Head of caudate nucleus (tissue), 42 donors: Measurements from ENCODE around the gene SLAMF9.

ENCODE experiments used
- DNase-seq, 42 donors: peaks; one replicate each; pipeline versions ENCODE4 v3.0.0 to v3.0.0-alpha.2; 2020 to 2021; ENCODE audit warnings: mixed read lengths in 7 of 42
- intact Hi-C: fragments of 100-400 bp; cut with DNase I; formaldehyde crosslinking; loops from one replicate; pipeline ENCODE4 v1.15.0; 2022

The SLAMF9 gene

GRCh38 chr1:159927211-159927848 is 26.7 kb downstream of the SLAMF9 start:
- DNase-seq, result no peak
- intact Hi-C loops, result no loop called here

- no peak for DNase-seq
- intact Hi-C loops, result no loop called here
Measured at GRCh38 chr1:159925719-159926078, 28.3 kb downstream of the SLAMF9 start.

GRCh38 chr1:159924791-159925718 is 29.0 kb downstream of the SLAMF9 start, which contains the start of gene TAGLN2:
Gene TAGLN2, minus strand, starts transcription at chr1:159925507. Its CDS starts 4,998 bp downstream, at chr1:159920509.
- intact Hi-C loops, result no loop called here
- peak; percentile 53 to 90 (median 78) for DNase-seq

DNA sequence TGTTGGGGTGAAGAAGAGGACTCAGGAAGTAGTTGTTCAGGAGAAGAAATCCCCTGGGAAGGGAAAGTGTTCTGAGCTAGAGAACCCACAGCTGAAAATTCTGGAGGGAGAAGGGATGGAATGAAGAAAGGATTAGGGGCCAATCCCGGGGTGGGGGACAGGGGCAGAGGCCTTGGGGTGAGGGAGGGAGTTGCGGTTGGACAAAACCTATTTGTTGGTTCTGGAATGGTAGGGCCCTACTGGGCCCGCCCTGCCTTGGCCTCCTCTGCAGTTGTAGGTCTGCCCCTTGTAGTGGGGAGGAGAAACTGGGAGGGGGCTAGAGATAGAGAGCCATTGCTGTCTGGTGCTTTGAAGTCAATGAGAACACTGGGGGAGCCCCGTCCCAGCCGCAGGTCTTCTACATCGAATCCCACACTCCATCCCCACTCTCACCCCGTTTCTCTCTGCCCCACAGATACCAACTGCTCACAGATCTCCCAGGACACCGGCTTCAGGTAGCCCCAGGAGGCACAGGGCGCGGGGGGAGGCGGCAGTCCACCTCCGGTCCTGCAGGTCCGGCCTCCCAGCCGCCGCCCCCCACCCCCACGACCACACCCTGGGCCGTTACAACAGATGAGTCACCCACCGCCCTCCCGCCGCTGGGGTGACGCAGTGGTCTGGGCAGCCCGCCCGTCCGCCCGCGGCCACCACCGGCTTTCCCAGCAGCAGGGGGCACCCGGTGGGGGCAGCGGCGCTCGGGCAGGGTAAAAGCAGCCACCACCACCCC is 29.8 kb downstream of the SLAMF9 start:
- intact Hi-C loops, result no loop called here
- DNase-seq, result peak in 37 of 42 donors; percentile 23 to 88 (median 50)

DNA sequence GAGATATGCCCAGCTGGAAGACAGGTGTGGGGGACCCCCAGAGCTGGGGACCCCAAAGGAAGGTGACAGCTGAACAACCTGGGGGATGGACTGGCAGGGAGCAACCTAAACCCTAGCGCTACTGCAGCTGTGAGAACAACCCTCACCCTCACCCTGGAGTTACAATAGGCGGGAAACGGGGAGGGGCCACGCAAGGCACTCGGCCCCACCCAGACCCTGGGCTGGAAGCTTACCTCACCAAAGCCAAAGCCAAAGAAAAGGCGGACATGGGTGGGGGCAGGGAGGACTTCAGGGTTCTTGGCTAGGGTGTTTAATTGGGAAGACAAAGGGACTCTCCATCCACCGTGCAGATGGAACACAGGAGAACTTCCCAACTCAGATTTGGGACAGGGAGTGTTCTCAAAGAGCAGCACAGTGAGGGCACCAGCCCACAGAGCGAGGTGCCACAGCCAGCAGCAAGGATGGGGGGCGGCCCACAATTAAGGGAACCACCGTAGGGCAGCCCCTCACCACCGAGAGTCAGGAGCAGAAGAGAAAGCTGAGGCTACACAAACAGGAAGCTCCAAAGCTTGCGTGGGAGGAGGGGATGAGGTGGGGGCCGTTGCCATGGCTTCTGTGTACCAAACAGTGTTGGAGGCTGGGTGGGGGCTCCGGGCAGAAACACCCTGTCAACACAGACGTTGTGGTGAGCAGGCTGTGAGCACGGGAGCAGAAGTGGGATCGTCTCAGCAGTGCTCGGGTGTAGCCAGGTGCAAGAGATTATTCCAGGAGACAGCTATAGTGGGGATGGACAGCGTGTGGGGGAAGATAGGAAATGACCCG is 30.6 kb downstream of the SLAMF9 start:
- intact Hi-C loops, result no loop called here
- DNase-seq, result peak in 6 of 42 donors; percentile 14 to 52 (median 24)

DNA sequence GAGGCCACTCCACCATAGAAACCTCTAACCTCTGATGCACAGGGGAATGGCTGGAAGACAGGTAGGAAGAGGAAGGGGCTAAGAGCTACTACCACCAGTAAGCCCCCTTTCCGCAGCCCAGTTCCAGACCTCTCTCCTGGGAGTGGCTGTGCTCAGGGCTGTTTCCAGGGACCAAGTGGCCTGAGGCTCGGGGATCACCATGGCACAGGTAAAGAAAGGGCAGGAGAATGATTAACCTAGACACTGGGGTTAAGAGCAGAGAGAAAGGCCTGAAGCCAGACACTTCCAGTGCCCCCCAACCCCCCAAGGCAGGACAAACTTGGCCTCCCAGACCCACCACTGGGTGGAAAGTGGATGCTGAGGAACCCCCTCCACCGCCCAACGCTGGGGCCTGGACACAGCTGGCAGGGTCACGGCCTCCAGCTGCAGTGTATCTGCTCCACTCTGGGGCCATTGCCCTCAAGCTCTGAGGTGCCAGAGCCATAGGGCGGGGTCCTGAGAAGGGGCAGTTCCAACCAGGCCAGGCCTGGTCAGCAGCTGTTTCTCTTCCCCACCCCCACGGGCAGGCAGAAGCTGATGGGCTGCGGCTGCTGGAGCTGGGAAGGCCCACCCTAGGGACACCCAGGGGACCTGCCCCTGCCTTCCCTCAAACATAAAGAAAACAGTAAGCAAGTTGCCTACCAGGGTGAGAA is 31.4 kb downstream of the SLAMF9 start:
- no peak for DNase-seq
- intact Hi-C loops, result no loop called here

DNA sequence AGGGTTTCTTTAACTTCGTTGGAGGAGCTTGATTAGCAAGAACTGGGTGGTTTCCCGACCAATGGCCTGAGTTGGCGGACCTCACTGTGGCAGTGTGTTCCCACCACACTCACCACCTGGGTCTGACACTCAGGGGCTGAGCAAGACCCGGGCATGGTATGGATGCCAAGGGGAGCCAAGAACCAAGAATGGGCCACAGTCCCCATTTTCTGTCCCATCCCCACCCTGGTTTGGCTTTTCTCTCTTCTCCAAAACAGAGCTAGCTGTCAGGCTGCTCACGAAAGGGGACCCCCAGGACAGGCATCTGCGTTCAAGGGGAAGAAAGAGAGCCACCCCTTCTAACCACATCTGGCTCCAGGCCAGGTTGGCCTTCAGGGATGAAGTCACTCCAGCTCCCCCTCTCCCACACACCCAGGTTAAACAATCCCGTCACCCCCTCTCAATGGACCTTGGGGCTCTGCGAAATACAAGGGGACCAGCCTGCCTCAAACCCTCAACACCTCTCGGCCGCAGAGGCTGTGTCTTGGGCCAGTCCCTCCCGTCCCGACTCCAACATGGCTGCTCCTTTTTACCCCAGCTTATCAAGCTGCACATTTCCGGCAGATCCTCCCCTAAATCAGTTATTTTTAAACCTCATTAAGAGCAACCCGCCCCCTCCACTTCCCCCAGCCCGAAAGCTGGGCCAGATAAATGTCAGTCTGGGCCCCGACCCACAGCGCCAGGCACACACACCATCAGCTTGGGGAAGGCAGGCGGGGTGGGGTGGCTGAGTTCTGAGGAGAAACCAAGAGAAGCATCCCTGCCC is 32.1 kb downstream of the SLAMF9 start:
- no peak for DNase-seq
- intact Hi-C loops, result no loop called here

- intact Hi-C loops, result no loop called here
- DNase-seq, result no peak
Measured at GRCh38 chr1:159921251-159921650, 32.8 kb downstream of the SLAMF9 start.

GRCh38 chr1:159920651-159921050 is 33.4 kb downstream of the SLAMF9 start:
- intact Hi-C loops, result no loop called here
- DNase-seq, result no peak

DNA sequence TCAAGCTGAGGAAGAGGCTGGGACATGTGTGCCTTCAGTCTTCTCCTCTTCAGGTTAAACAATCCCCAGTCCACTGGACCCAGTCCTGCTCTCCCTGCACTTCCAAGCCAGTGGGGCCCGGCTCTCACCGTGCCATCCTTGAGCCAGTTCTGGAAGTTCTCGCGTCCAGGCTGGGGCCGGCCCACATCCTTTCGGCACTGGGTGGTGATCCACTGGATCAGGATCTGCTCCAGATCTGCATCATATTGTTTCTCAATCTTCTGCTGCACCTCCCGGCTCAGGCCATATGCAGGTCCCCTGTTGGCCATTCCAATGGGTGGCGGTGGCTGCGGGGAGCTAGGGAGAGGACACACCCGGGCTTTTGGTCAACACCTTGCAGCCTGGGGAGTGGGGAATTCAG is 33.8 kb downstream of the SLAMF9 start:
- no peak for DNase-seq
- intact Hi-C loops, result no loop called here

- DNase-seq, result no peak
- intact Hi-C loops, result no loop called here
Measured at GRCh38 chr1:159919236-159919865, 34.7 kb downstream of the SLAMF9 start.

DNA sequence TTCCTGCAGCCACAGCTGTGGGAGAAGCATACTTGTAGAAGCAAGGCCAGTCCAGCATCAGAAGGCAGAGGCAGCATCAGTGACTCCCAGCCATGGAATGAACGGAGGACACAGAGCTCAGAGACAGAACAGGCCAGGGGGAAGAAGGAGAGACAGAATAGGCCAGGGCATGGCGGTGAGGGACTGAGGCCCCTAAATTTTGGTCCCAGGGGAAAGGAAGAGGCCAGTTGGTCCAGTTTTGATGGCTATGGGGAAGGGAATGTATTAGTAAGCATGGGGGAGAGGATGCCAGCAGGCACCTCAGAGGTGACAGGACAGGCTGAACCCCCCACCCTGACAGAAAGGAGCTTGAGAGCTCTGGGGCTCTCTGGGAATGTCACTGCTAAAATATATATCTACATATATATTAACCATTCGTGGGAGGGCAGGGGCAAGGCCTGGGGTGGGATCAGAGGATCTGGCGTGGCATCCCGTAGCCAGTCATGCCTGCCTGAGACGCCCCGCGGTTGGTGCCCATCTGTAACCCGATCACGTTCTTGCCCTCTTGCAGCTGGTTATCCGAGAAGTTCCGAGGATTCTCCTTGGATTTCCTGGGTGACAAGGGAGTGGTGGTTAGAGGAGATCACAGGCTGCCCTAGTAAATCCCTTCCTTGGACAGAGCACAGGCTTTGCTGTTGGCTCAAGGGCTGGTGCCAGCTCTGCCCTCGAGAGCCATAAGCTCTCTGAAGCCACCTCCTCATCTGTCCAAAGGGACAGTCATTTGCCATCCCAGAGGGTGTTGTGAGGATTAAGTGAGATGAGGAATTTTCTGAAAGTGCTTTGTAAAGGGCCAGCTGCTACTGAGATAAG is 35.5 kb downstream of the SLAMF9 start:
- intact Hi-C loops, result no loop called here

DNA sequence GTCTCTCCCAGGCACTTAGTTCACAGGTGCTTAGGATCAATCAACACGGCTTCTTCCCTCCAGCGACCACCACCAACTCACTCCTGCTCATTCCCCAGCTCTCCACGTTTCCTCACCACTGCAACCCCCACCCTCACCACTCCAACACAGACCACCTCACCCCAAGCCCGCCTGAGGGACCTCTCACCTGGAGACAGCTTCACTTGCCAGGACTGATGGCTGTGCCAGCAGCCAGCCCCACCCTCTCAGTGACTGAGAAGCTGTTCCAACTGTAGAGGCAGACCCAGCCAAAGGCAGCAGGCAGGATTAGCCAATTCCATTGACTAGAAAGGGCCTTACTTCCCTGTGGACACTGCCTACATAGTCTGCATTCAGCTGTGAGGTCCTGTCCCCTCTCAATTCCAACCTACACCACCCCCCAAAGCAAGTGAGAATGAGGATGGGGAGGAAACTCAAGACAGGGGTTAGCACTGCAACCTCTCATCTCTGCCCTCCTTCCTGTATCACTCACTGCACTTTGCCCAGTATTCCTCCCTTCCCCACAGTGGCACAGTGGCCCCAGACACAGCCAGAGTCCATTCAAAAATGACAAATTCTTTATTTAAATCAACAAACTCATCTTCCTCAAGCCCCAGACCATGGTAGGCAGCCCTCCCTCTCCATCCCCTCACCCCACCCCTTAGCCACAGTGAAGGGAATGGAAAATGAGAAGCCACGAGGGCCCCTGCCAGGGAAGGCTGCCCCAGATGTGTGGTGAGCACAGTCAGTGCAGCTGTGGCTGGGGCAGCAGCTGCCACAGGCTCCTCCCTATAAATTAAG is 36.3 kb downstream of the SLAMF9 start:
- intact Hi-C loops, result no loop called here
- DNase-seq, result peak in 10 of 42 donors; percentile 14 to 54 (median 40)

More for the DNA sequence above, 35.5 kb downstream of the SLAMF9 start:
- no peak for DNase-seq

- intact Hi-C loops, result no loop called here
- no peak for DNase-seq
Measured at GRCh38 chr1:159916242-159917051, 37.6 kb downstream of the SLAMF9 start.
